ENCODE data around the gene SLC66A2. TPM values are rescaled to one million over a fixed set of nuclear protein-coding genes. Genes with fewer than 3 reads are reported as not detected.
"Not testable (repeated sequence)": the region's sequence is repeated elsewhere in the genome, so short reads cannot be mapped to it uniquely, and the experiment has no call there.

The SLC66A2 gene
- total and polyA plus RNA-seq, 3 donors from 2014 or later = 72.5 to 143 (median 87.0) TPM

DNA sequence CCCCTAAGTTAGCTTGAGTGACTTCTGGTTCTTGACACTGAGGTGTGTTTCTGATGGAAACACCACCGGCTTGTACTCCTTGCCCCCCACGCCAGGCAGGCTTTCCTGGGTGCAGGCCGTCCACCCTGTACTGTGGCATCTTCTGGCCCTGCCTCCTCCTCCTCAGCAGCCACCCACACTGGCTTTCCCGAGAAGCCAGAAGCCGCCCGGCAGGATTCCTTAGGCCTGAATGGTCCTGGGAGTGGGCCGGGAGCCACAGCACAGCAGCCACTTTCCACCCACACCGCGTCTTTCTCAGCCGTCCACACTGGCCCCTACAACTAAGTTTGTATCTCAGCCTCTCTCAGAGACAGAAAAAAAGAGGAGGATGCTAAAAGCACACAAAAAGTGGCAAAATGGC is 10.9 kb upstream of the SLC66A2 start:
- intact Hi-C loops (cut with DNase I; ENCODE audit: low total_unique reads) = no loop called here
- Histone ChIP-seq H3K36me3 (ENCODE audit: low read depth, missing control alignments) (no peaks in the 10 kb centered on the region), H3K27me3 (no peaks in the 10 kb centered on the region), H3K9me3 (no peaks in the 10 kb centered on the region), H3K4me3 (no peak overlapping the region), H3K27ac (no peak overlapping the region), H3K4me1 (no peaks in the 10 kb centered on the region)
- no peak for DNase-seq
- 73 to 83% methylated on average over 10 of the region's 10 CpGs for WGBS, 2 donors
- TF ChIP-seq, protein P1, sequence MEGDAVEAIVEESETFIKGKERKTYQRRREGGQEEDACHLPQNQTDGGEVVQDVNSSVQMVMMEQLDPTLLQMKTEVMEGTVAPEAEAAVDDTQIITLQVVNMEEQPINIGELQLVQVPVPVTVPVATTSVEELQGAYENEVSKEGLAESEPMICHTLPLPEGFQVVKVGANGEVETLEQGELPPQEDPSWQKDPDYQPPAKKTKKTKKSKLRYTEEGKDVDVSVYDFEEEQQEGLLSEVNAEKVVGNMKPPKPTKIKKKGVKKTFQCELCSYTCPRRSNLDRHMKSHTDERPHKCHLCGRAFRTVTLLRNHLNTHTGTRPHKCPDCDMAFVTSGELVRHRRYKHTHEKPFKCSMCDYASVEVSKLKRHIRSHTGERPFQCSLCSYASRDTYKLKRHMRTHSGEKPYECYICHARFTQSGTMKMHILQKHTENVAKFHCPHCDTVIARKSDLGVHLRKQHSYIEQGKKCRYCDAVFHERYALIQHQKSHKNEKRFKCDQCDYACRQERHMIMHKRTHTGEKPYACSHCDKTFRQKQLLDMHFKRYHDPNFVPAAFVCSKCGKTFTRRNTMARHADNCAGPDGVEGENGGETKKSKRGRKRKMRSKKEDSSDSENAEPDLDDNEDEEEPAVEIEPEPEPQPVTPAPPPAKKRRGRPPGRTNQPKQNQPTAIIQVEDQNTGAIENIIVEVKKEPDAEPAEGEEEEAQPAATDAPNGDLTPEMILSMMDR (IDR thresholded peaks at IDR 0.05) = no peak
- TF ChIP-seq POLR2A (IDR thresholded peaks at IDR 0.05) = no peak

DNA sequence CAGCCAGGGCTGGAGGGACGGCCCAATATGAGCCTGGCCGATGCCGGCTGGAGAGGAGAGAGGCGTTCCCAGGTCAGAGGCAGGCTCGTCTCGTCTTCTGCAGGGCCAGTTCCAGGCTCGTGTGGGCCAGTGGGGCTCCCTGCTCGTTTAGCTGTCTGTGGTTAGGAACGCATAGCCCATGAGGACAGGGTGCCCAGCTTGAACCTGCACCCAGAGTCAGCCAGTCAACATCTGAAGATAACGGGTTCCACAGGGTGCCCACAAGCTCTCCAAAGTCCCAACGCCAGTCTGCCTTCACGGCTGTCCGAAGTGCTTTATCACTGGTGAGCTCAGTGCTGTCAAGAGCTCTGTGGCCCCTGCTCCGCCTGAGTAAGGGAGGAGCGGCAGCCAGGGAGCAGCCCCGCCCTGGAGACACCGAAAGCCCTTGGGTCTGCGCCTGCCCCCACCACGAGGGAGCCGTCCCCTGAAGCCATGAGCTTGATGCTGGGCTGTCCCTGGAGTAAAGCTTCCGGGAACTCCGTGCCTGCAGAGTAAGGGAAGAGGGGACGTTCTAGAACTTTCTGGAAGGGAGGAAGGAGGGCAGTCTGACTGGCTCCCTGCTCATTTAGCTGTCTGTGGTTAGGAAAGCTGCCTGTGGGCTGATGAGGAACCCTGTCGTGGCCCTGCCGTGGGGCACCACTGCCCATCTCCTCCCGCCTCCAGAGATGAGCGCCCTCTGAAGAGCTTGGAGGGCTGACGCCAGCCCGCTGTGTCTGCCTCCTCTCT is 10.3 kb upstream of the SLC66A2 start:
- Histone ChIP-seq H3K9me3 (no peaks in the 10 kb centered on the region), H3K27ac (no peak overlapping the region), H3K27me3 (no peaks in the 10 kb centered on the region), H3K4me3 (no peak overlapping the region), H3K36me3 (ENCODE audit: low read depth, missing control alignments) (no peaks in the 10 kb centered on the region), H3K4me1 (no peaks in the 10 kb centered on the region)
- 73 to 80% methylated on average over 6 to 29 of the region's 29 CpGs for WGBS, 2 donors
- TF ChIP-seq POLR2A (IDR thresholded peaks at IDR 0.05) = no peak
- TF ChIP-seq, protein P1 (IDR thresholded peaks at IDR 0.05) = no peak
- no peak for DNase-seq
- intact Hi-C loops (cut with DNase I; ENCODE audit: low total_unique reads) = no loop called here

DNA sequence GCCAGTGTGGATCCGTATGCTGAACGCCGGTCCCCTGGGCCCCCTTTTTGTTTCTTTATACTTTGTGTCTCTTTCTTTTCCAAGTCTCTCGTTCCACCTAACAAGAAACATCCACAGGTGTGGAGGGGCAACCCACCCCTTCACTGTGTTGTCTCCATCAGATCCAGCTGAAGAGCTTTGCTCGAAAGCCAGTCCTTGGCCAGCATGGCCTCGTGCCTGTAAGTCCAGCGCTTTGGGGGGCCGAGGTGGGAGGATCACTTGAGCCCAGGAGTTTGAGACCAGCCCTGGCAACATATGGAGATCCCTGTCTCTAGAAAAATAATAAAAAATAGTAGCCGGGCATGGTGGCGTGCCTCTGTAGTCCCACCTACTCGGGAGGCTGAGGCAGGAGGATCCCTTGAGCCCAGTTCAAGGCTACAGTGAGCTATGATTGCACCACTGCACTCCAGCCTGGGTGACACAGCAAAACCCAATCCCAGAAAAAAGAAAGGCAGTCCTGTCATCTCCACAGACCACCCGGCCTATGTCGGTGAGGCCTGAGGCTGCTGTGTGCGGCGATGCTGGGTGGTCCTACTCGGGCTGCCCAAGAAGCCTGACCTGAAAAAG is 9.6 kb upstream of the SLC66A2 start:
- Histone ChIP-seq H3K4me3 (no peak overlapping the region), H3K4me1 (no peaks in the 10 kb centered on the region), H3K27me3 (no peaks in the 10 kb centered on the region), H3K36me3 (ENCODE audit: low read depth, missing control alignments) (no peaks in the 10 kb centered on the region), H3K27ac (no peak overlapping the region), H3K9me3 (no peaks in the 10 kb centered on the region)
- TF ChIP-seq POLR2A (IDR thresholded peaks at IDR 0.05) = no peak
- TF ChIP-seq, protein P1 (IDR thresholded peaks at IDR 0.05) = no peak
- DNase-seq = no peak
- intact Hi-C loops (cut with DNase I; ENCODE audit: low total_unique reads) = no loop called here
- 85 to 86% methylated on average over 12 to 16 of the region's 16 CpGs for WGBS, 2 donors

DNA sequence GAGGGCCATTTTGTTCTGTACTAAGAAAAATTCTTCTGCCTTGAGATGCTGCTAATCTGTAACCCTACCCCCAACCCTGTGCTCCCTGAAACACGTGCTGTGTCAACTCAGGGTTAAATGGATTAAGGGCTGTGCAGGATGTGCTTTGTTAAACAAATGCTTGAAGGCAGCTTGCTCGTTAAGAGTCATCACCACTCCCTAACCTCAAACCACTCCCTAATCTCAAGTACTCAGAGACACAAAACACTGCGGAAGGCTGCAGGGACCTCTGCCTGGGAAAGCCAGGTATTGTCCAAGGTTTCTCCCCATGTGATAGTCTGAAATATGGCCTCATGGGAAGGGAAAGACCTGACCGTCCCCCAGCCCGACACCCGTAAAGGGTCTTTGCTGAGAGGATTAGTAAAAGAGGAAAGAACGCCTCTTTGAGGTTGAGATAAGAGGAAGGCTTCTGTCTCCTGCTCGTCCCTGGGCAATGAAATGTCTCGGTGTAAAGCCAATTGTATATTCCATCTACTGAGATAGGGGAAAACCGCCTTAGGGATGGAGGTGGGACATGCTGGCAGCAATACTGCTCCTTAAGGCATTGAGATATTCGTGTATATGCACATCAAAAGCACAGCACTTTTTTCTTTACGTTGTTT is 8.8 kb upstream of the SLC66A2 start:
- intact Hi-C loops (cut with DNase I; ENCODE audit: low total_unique reads); H3K4me3 ChIP-seq; H3K27ac ChIP-seq; H3K9me3 ChIP-seq; DNase-seq; H3K36me3 ChIP-seq (ENCODE audit: low read depth, missing control alignments); H3K27me3 ChIP-seq; H3K4me1 ChIP-seq: not testable (repeated sequence)
- WGBS, 2 donors = 38 to 44% methylated on average over 12 of the region's 12 CpGs

DNA sequence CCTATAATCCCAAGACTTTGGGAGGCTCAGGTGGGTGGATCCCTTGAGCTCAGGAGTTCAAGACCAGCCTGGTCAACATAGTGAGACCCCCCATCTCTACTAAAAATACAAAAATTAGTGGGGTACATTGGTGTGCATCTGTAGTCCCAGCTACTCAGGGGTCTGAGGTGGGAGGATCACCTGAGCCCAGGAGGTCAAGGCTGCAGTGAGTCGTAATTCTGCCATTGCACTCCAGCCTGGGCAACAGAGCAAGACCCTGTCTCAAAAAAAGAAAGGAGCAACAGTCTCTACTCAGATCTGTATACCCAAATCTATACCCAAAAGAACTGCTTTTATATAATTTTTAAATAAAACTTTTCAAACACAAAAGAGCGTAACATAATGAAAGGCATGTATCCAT is 7.5 kb upstream of the SLC66A2 start:
- intact Hi-C loops (cut with DNase I; ENCODE audit: low total_unique reads) = no loop called here
- Histone ChIP-seq H3K9me3 (no peaks in the 10 kb centered on the region), H3K27me3 (no peaks in the 10 kb centered on the region), H3K4me1 (no peaks in the 10 kb centered on the region), H3K4me3 (no peak overlapping the region), H3K36me3 (ENCODE audit: low read depth, missing control alignments) (no peaks in the 10 kb centered on the region), H3K27ac (no peak overlapping the region)
- TF ChIP-seq POLR2A (IDR thresholded peaks at IDR 0.05) = no peak
- TF ChIP-seq, protein P1 (IDR thresholded peaks at IDR 0.05) = no peak
- DNase-seq = no peak
- 94 to 97% methylated on average over 2 of the region's 2 CpGs for WGBS, 2 donors

Data from testis (tissue), 3 donors.